NB4 (cell line): ENCODE results near the gene DCC.

Source experiments
- CTCF ChIP-seq: IDR thresholded peaks from one replicate; pipeline ENCODE4 v1.5.1; 2012; ENCODE audit warnings: low read depth, low read length
- MYC ChIP-seq: IDR thresholded peaks from 2 replicates; pipeline ENCODE4 v1.6.1; 2011; ENCODE audit warnings: low read depth, low read length
- TF ChIP-seq, protein P1 (sequence below): IDR thresholded peaks from 2 replicates; pipeline ENCODE4 v1.6.1; 2011; ENCODE audit warnings: low read depth, low read length

DNA sequence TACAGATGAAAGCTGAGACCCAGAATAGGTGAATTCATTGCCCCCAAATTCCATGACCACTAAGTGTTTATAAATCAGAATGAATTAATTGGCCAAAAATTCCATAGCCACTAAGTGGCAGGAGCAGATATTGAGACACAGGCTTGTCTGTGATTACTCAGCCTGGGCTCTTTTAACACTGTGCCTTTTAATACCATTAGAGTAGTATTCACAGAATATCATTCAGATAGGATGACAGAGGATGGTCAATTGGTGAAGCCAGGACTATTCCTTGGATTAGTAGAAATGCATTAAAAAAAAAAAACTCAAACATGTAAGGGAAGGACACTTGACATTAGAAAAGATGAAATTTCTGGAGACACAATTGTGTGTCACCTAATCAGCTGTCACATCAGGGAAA, 698.6 kb downstream of the DCC start:
- TF ChIP-seq CTCF (no peak), MYC (no peak)
- TF ChIP-seq, protein P1, sequence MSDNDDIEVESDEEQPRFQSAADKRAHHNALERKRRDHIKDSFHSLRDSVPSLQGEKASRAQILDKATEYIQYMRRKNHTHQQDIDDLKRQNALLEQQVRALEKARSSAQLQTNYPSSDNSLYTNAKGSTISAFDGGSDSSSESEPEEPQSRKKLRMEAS = no peak
